ENCODE data around the gene C22orf31. TPM values are rescaled to one million over a fixed set of nuclear protein-coding genes. Genes with fewer than 3 reads are reported as not detected.
A peak's percentile ranks its signal among the peaks of the same experiment; 100 is the strongest.
"Not testable (repeated sequence)": the region's sequence is repeated elsewhere in the genome, so short reads cannot be mapped to it uniquely, and the experiment has no call there.

The C22orf31 gene
- total RNA-seq, 1 donor from 2014 or later, result 0.45 TPM

GRCh38 chr22:29089507-29089906 is 27.9 kb upstream of the C22orf31 start:
- TF ChIP-seq CTCF (IDR thresholded peaks at IDR 0.05; ENCODE audit: unreplicated experiment), result no peak
- Mint-ChIP-seq H3K4me3 (no peak overlapping the region), H3K9me3 (no peaks in the 10 kb centered on the region), H3K27ac (no peak overlapping the region), H3K27me3 (ENCODE audit: low read depth) (no peaks in the 10 kb centered on the region), H3K4me1 (peaks cover 38% of the 10 kb centered on the region), H3K36me3 (peaks cover 2% of the 10 kb centered on the region)
- DNase-seq (ENCODE audit: low spot score in 2 of 2, unreplicated experiment in 2 of 2), result no peak

GRCh38 chr22:29088809-29089208 is 27.2 kb upstream of the C22orf31 start:
- TF ChIP-seq CTCF (IDR thresholded peaks at IDR 0.05; ENCODE audit: unreplicated experiment), result no peak
- Mint-ChIP-seq H3K27ac (no peak overlapping the region), H3K36me3 (no peaks in the 10 kb centered on the region), H3K4me1 (peaks cover 39% of the 10 kb centered on the region), H3K27me3 (ENCODE audit: low read depth) (no peaks in the 10 kb centered on the region), H3K4me3 (no peak overlapping the region), H3K9me3 (no peaks in the 10 kb centered on the region)
- no peak for DNase-seq (ENCODE audit: low spot score in 2 of 2, unreplicated experiment in 2 of 2)

DNA sequence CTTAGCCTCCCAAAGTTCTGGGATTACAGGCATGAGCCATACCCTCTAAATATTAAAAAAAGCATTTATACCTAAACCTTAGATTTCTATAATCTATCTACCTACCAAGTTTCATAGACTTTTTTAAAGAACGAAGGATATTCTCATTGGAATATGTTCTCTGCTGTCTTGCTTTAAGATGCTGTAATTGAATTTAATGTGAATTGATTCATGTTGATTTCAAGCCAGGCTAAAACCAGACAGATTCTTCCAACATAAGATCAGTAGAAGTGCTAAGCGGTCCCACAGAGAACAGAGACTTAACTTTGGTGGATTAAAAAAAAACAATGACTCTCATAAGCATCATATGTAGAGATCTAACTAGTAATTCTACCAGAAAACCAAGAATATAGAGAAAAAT is 25.4 kb upstream of the C22orf31 start:
- no peaks in the 10 kb centered on the region for H3K27me3 Mint-ChIP-seq (ENCODE audit: low read depth)
- TF ChIP-seq CTCF (IDR thresholded peaks at IDR 0.05; ENCODE audit: unreplicated experiment), result no peak
- no peaks in the 10 kb centered on the region for H3K36me3 Mint-ChIP-seq
- H3K9me3 Mint-ChIP-seq, result no peaks in the 10 kb centered on the region
- no peak for DNase-seq (ENCODE audit: low spot score in 2 of 2, unreplicated experiment in 2 of 2)
- no peak overlapping the region for H3K27ac Mint-ChIP-seq
- H3K4me3 Mint-ChIP-seq, result no peak overlapping the region
- peaks cover 36% of the 10 kb centered on the region for H3K4me1 Mint-ChIP-seq

GRCh38 chr22:29083933-29084591 is 22.4 kb upstream of the C22orf31 start:
- no peaks in the 10 kb centered on the region for H3K27me3 Mint-ChIP-seq (ENCODE audit: low read depth)
- peaks cover 44% of the 10 kb centered on the region for H3K4me1 Mint-ChIP-seq
- no peak for TF ChIP-seq CTCF (IDR thresholded peaks at IDR 0.05; ENCODE audit: unreplicated experiment)
- peak overlapping the region; percentile 56 for H3K27ac Mint-ChIP-seq
- no peak overlapping the region for H3K4me3 Mint-ChIP-seq
- H3K9me3 Mint-ChIP-seq, result no peaks in the 10 kb centered on the region
- no peaks in the 10 kb centered on the region for H3K36me3 Mint-ChIP-seq
- DNase-seq (ENCODE audit: low spot score in 2 of 2, unreplicated experiment in 2 of 2), result no peak

DNA sequence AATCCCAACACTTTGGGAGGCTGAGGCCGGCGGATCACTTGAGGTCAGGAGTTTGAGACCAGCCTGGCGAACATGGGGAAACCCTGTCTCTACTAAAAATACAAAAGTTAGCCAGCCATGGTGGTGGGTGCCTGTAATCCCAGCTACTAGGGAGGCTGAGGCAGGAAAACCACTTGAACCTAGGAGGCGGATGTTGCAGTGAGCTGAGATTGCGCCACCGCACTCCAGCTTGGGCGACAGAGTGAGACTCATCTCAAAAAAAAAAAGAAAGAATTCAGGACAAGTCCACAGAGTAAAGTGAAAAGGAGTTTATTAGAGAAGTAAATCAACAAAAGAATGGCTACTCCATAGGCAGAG is 21.9 kb upstream of the C22orf31 start:
- Mint-ChIP-seq H3K27ac (peak overlapping the region; percentile 56), H3K4me1 (peaks cover 46% of the 10 kb centered on the region)
- not testable (repeated sequence) for H3K36me3 Mint-ChIP-seq; H3K27me3 Mint-ChIP-seq (ENCODE audit: low read depth); H3K9me3 Mint-ChIP-seq; DNase-seq (ENCODE audit: low spot score in 2 of 2, unreplicated experiment in 2 of 2); H3K4me3 Mint-ChIP-seq

- H3K4me1 Mint-ChIP-seq, result peaks cover 49% of the 10 kb centered on the region
- no peaks in the 10 kb centered on the region for H3K9me3 Mint-ChIP-seq
- H3K27ac Mint-ChIP-seq, result peak overlapping the region; percentile 53
- TF ChIP-seq CTCF (IDR thresholded peaks at IDR 0.05; ENCODE audit: unreplicated experiment), result no peak
- H3K27me3 Mint-ChIP-seq (ENCODE audit: low read depth), result no peaks in the 10 kb centered on the region
- DNase-seq (ENCODE audit: low spot score in 2 of 2, unreplicated experiment in 2 of 2), result no peak
- no peak overlapping the region for H3K4me3 Mint-ChIP-seq
- H3K36me3 Mint-ChIP-seq, result no peaks in the 10 kb centered on the region
Measured at GRCh38 chr22:29082826-29083545, 21.4 kb upstream of the C22orf31 start.
